ENCODE results near the gene SSC5D. TPM values are rescaled to one million over a fixed set of nuclear protein-coding genes. Genes with fewer than 3 reads are reported as not detected.
A peak's percentile ranks its signal among the peaks of the same experiment; 100 is the strongest.
"Not testable (repeated sequence)": the region's sequence is repeated elsewhere in the genome, so short reads cannot be mapped to it uniquely, and the experiment has no call there.

The SSC5D gene
- total RNA-seq, 1 donor from 2014 or later, result 0.24 TPM

GRCh38 chr19:55508120-55508519 lies 19.9 kb downstream of the SSC5D start:
- ATAC-seq, result no peak

DNA sequence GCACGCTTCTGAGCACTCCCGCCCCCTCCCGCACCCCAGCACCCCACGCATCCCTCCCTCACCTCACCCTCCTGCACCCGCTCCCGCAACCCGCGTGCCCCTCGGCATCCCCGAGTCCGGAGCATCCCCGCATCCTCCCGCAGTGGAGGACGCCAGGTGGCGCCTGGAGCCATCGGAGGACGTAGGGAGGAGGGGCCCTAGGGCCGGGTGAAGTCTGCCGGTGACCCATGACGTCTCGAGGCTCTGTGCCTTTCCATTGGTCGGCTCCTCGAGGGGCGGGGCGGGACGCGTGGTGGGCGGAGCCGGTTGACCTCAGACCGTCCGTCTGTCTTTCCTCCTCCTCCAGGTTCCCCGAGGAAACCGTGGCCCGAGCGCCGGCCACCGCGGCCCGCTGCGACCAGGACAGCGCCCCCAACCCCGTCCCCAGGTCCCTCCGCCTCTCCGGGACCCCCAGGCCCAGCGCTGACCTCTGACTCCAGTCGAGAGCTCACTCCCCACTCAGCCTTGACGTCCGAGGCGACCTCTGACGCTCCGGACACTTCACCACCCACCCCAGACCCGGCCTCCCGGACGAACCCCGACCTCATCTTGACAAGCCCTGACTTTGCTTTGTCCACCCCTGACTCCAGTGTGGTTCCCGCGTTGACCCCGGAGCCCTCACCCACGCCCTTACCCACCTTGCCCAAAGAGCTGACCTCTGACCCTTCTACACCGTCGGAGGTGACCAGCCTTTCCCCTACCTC lies 28.8 kb downstream of the SSC5D start:
- peak; percentile 99 for ATAC-seq

GRCh38 chr19:55519451-55520311 lies 31.4 kb downstream of the SSC5D start:
- ATAC-seq, result peak; percentile 48

DNA sequence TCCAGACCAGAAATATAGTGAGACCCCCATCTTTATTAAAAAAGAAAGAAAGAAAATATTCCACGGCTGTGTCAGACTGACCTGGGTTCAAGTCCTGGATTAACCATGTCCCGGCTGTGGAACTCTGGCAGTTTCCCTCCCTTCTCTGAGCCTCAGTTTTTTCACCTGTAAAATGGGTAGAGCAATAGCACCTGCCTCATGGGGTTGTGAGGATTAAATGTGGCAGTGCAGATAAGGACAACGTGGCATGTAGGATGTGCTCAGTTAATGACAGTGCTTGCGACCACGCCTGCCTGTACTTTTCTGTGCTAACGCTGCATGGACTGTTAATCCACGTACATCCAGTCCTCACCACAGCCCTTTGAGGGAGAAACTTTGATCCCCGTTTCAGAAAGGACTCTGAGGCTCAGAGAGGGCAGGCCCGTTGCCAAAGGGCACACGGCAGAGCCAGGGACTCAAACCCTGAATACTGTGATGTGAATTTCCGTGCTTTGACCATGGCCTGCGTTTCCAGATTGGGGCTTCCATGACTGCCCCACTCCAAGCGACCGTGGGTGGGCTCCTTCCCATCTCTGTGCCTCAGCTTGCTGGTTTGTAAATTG lies 32.6 kb downstream of the SSC5D start:
- ATAC-seq, result no peak

GRCh38 chr19:55525289-55526101 lies 37.3 kb downstream of the SSC5D start:
- no peak for ATAC-seq

- ATAC-seq, result peak; percentile 65
Measured at GRCh38 chr19:55526216-55527196, 38.3 kb downstream of the SSC5D start.

DNA sequence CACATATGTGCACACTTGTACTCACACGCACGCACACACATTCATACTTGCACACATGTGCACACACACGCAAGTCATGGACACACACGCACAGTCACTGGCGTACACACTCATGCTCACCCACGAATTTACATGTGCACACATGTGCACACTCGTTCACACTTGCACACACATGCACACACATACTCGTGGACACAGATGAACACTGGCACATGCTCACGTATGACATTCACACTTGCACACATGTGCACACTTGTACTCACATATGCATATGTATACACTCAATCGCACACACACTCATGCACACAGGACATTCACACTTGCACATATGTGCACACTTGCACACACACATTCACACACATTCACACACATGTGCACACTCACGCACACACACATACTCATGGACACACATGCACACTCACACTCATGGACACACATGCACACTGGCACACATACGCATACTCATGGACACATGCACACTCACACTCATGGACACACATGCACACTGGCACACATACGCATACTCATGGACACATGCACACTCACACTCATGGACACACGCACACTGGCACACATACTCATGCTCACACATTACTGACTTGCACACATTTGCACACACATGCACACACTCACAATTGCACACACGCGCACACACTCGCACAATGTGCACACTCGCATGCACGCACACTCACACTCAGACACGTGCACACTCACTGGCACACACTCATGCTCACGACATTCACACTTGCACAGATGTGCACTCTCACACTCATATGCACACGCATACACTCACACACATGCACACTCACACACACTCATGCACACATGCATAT lies 39.2 kb downstream of the SSC5D start:
- ATAC-seq, result no peak

DNA sequence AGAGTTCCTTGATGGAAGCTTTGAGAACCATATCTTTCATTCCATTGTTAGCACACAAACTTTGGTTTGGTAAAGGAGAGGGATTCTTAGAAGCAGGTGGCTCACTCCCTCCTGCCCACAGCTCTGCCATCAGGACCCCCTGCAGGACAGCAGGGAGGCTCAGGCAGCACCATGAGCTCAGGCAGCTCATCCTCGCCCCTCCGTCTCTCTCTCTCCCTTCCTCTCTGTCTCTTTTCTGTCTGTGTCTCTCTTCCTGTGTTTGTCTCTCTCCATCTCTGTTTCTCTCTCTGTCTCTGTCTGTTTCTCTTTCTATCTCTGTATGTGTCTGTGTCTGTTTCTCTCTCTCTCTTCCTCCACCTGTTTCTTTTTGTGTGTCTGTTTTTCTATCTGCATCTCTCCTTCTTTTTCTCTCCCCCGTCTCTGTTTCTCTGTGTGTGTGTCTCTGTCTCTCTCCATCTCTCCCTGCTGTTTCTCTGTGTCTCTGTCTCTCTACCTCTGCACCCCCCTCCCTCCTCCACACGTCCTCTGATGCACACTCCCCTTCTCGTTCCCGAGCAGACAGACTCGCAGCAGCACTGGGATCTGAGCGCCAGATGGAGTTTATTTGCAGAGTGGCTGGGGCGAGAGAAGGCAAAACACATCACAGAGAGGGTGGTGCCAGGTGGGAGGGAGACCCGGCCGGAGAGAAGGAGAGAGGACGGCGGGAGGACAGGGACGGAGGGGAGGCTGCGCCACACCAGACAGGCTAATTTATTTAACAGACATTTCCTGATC lies 40.0 kb downstream of the SSC5D start:
- ATAC-seq, result no peak

DNA sequence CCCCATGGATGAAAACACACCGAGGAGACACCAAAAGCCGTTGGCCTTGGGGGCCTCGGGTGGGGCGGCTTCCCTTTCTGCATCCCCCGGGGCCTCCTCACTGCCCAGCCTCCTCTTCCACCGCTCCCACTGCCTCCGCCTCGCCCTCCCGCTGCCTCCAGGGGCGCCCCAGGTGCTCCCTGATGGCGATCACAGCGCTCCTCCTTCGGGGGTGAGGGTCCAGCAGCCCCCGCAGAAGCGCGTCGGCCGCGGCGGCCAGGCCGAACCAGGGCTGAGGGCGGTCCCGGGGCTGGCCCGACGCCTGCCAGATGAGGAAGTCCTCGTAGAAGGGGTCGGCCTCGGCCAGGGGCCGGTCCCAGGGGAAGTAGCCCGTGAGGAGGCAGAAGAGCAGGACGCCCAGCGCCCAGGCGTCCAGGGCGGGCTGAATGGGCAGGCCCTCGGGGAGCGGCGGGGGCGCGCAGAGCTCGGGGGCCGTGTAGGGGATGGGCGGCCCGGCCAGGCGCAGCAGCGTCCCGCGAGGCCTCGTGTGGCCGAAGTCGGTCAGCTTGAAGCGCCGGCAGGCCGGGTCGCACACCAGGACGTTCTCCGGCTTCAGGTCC lies 41.5 kb downstream of the SSC5D start:
- ATAC-seq, result no peak

- ATAC-seq, result no peak
Measured at GRCh38 chr19:55530996-55531395, 42.8 kb downstream of the SSC5D start.

DNA sequence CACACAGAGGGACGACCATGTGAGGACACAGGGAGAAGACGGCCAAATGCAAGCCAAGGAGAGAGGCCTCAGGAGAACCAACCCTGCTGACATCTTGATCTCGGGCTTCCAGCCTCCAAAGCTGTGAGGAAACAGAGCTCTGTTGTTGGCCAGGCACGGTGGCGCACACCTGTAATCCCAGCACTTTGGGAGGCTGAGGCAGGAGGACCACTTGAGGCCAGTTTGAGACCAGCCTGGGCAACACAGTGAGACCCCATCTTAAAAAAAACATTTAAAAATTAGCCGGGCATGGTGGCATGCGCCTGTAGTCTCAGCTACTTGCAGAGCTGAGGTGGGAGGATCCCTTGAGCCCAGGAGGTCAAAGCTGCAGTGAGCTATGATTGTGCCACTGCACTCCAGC lies 46.0 kb downstream of the SSC5D start:
- not testable (repeated sequence) for ATAC-seq

- ATAC-seq, result no peak
Measured at GRCh38 chr19:55535173-55535964, 47.1 kb downstream of the SSC5D start.

GRCh38 chr19:55535965-55536350 lies 47.7 kb downstream of the SSC5D start:
- no peak for ATAC-seq

GRCh38 chr19:55536366-55536765 lies 48.1 kb downstream of the SSC5D start:
- no peak for ATAC-seq

GRCh38 chr19:55536951-55537740 lies 48.9 kb downstream of the SSC5D start, which contains the start of gene SBK2:
TSS of gene SBK2 (minus strand) at chr19:55537133. CDS start at chr19:55536294, 839 bp downstream.
- ATAC-seq, result peak; percentile 24

- no peak for ATAC-seq
Measured at GRCh38 chr19:55537741-55538111, 49.5 kb downstream of the SSC5D start.

- ATAC-seq, result no peak
Measured at GRCh38 chr19:55538132-55538531, 49.9 kb downstream of the SSC5D start.

Data from esophagus mucosa (tissue), 1 donor.